ENCODE data around the gene C2orf68.
A peak's percentile ranks its signal among the peaks of the same experiment; 100 is the strongest.
"Not testable (repeated sequence)": the region's sequence is repeated elsewhere in the genome, so short reads cannot be mapped to it uniquely, and the experiment has no call there.

C2orf68 gene

GRCh38 chr2:85560403-85560726 lies 51.5 kb downstream of the C2orf68 start:
- H3K4me3 Mint-ChIP-seq, result peak overlapping the region; percentile 92

GRCh38 chr2:85558160-85558559 lies 53.7 kb downstream of the C2orf68 start:
- Mint-ChIP-seq H3K4me3 (no peak overlapping the region), H3K36me3 (peaks cover 68% of the 10 kb centered on the region), H3K4me1 (peaks cover 24% of the 10 kb centered on the region), H3K27ac (no peak overlapping the region), H3K9me3 (no peaks in the 10 kb centered on the region)
- DNase-seq (ENCODE audit: low spot score in 2 of 2), result no peak
- ATAC-seq, result no peak

More at GRCh38 chr2:85560403-85560726, 51.5 kb downstream of the C2orf68 start:
- H3K9me3 Mint-ChIP-seq; DNase-seq (ENCODE audit: low spot score in 2 of 2); ATAC-seq: not testable (repeated sequence)
- peaks cover 24% of the 10 kb centered on the region for H3K4me1 Mint-ChIP-seq
- H3K36me3 Mint-ChIP-seq, result peaks cover 46% of the 10 kb centered on the region
- peak overlapping the region; percentile 91 for H3K27ac Mint-ChIP-seq

- H3K4me3 Mint-ChIP-seq, result no peak overlapping the region
- no peak for ATAC-seq
- H3K4me1 Mint-ChIP-seq, result peaks cover 19% of the 10 kb centered on the region
- peaks cover 77% of the 10 kb centered on the region for H3K36me3 Mint-ChIP-seq
- no peaks in the 10 kb centered on the region for H3K9me3 Mint-ChIP-seq
- no peak for DNase-seq (ENCODE audit: low spot score in 2 of 2)
- no peak overlapping the region for H3K27ac Mint-ChIP-seq
These were observed 54.7 kb downstream of the C2orf68 start for GRCh38 chr2:85557130-85557529.

Data from stimulated activated effector memory CD8-positive, alpha-beta T cell treated with anti-CD3 and anti-CD28 coated beads, Interleukin-12 subunit alpha, Interleukin-12 subunit beta, amount 100 ng/mL, for 72 hours (primary cell).